A549 treated with CORT108297 at 1 μM for 4 hours (cell line): ENCODE results near the gene GFRAL. TPM values are rescaled to one million over a fixed set of nuclear protein-coding genes. Genes with fewer than 3 reads are reported as not detected.

Source experiments
- total RNA-seq: library from RNA; stranded (reverse); fragments of 200-300 nt; extraction: Qiagen RNA extraction; gene quantifications from 5 replicates; pipeline ENCODE4 v1.2.3, GENCODE V29; 2022

GFRAL gene
- not detected in 5 replicates for total RNA-seq

GRCh38 chr6:55327169-55327568 is at the start of gene GFRAL:
Gene GFRAL, plus strand, starts transcription at chr6:55327469. Its CDS starts 86 bp downstream, at chr6:55327555.

Other genes with a start within 250 kb of the GFRAL start
- not detected in 5 replicates for gene HCRTR2, start 153.0 kb upstream of the GFRAL start, total RNA-seq